Activated gamma-delta T cell treated with anti-CD3 and anti-CD28 coated beads, Interleukin-2, amount 50 U/mL, for 16 hours (primary cell): Measurements from ENCODE around the gene TRIM56.
"Not testable (repeated sequence)": the region's sequence is repeated elsewhere in the genome, so short reads cannot be mapped to it uniquely, and the experiment has no call there.

Source experiments
- DNase-seq: peaks from one replicate; pipeline ENCODE4 v3.0.0-alpha.2; 2020; ENCODE audit warnings: low read depth

TRIM56 gene

DNA sequence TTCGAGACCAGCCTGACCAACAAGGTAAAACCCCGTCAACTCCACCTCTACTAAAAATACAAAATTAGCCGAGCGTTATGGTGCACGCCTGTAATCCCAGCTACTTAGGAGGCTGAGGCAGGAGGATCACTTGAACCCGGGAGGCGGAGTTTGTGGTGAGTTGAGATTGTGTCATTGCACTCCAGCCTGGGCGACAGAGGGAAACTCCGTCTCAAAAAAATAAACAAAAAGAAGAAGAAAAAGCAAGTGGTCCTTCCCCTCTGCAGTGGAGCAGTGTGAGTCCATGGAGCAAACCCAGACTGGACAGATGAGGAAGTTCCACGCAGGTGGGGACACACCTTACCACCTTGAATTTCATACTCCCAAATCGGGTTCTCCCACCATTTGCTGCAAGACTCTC, 28.6 kb downstream of the TRIM56 start:
- no peak for DNase-seq

DNA sequence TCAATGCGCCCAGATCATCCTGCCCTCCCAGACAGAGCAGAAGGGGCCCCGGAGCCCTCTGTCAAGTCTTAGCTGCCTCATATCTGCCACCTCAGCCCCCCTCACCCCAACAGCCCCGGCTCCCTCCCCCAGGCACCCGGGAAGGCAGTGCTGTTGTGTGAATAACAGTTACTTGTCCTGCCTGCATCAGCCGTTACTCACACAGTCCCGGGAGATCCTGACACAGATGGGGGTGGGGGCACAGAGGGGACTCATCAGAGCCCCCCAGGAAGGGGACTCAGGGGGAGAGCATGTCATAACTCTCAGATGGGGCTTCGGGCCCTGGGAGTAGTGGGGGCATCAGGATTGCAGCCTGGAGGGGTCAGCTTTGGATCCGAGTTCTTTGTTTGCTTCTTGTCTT, 29.2 kb downstream of the TRIM56 start:
- DNase-seq: no peak

DNA sequence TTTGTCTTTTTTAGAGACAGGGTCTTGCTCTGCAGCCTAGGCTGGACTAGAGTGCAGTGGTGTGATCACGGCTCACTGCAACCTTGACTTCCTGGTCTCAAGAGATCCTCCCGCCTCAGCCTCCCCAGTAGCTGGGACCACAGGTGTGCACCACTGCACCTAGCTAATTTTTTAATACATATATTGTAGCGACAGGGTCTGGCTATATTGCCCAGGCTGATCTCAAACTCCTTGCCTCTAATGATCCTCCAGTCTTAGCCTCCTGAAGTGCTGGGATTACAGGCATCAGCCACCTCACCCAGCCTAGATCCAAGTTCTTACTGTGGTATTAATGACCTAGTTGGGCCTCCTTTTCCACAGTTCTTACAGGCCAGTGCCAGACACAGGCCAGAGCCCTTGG, 29.9 kb downstream of the TRIM56 start:
- DNase-seq: no peak

DNA sequence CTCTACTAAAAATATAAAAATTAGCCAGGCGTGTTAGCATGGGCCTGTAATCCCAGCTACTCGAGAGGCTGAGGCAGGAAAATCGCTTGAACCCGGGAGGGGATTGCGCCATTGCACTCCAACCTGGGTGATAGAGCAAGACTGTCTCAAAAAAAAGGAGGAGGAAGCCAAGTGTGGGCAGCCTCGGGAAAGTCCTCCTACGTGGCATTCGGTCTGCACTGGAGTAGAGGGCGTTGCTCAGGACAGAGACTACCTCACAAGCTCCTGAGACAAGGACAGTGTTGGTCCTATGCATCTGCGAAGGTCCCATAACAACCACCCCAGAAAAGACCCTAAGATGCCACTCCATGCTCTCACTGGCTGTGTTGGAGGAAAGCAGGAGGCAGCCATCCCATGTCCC, 31.6 kb downstream of the TRIM56 start:
- DNase-seq: no peak

DNA sequence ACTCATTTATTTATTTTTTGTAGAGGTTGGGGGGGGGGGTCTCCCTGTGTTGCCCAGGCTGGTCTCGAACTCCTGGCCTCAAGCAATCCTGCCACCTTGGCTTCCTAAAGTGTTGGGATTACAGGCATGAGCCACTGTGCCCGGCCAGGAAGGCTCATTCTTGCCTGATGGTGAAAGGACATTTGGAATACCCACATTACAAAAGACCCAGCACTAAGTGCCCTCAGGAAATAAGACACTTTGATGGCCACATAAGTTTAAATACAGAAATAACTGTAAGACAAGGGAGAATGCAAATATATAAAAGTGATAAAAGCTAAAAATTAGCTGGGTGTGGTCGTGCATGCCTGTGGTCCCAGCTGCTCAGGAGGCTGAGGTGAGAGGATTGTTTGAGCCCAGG, 33.6 kb downstream of the TRIM56 start:
- no peak for DNase-seq

DNA sequence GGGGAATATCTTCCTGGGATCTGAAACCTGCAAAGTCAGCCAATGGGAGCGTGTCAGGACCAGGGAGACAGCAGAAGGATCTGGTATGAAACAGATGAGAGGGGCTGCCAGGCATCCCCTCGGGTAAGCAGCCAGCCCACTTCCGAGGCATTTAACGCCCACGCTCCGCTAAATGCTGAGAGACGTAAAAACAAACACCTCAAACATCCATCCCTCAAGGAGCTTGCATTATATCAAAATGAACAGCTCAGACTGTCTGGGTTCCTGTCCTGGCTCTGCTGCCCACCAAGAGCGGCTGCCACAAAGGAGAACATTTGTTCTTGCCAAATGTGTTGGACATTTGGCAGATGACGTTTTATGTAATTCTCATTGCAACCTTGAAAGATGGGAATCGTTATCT, 34.6 kb downstream of the TRIM56 start:
- DNase-seq: no peak

DNA sequence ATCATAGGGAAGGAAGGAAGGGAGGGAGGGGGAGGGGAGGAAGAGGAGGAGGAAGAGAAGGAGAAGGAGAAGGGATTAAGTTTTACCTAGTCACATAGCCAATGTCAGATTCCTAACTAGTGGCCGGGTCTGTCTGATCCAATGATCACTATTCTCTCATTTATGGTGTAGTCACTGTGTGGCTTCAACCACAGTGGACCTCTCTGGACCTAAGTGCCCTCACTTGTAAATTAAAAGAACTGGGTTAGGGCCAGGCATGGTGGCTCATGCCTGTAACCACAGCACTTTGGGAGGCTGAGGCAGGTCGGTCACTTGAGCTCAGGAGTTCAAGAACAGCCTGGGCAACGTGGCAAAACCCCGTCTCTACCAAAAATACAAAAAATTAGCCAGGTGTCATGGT, 35.0 kb downstream of the TRIM56 start:
- DNase-seq: no peak

DNA sequence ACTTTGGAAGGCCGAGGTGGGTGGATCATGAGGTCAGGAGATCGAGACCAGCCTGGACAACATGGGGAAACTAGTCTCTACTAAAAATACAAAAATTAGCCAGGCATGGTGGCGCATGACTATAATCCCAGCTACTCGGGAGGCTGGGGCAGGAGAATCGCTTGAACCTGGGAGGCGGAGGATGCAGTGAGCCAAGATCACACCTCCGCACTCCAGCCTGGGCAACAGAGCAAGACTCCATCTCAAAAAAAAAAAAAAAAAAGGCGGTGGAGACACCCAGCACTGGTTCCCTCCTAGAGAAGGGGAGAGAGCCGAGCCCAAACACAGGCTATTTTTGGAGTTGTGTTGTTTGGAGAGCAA, 36.3 kb downstream of the TRIM56 start:
- not testable (repeated sequence) for DNase-seq

DNA sequence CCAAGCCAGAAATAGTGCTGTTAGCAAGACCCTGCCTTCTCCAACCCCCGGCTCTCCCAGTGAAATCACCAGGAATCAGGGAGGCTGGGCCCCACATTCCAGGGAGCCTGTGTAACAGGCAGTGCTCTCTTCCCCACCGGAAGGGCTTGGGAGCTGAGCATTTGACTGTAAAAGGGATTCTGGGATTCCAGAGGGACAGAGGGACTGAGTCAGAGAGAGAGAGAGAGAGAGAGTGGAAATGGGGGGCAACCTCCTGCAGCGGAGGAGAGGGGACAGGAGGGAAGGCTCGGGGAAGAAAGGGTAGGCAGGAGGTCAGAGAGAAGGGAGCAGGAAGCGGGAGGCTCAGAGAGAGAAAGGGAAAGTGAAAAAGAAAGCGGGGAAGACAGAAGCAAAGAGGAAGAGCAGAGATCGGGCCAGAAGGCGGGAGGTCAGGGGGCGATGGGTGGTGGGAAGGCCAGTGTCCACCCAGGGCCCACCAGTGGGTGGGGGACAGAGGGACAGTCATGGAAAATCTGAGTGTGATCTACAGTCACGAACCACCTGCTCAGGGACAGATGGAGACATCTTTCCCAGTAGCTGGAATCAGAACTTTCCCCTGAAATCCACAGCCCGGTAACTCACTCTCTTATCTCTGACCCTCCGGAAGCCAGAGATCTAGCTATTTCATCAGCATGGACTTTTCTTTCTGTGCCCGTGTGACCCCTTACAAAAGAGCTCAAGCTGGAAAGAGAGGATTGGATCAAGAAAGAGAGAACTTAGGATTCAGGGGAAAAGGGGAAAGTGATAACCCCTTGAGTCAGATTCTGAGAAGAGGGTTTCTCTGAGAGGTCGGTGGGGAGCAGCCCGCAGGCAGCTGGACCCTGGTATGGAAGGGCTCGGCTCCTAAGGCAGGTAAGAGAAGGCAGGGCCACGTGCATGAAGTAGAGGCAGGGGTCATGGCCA, 37.0 kb downstream of the TRIM56 start:
- DNase-seq: no peak

DNA sequence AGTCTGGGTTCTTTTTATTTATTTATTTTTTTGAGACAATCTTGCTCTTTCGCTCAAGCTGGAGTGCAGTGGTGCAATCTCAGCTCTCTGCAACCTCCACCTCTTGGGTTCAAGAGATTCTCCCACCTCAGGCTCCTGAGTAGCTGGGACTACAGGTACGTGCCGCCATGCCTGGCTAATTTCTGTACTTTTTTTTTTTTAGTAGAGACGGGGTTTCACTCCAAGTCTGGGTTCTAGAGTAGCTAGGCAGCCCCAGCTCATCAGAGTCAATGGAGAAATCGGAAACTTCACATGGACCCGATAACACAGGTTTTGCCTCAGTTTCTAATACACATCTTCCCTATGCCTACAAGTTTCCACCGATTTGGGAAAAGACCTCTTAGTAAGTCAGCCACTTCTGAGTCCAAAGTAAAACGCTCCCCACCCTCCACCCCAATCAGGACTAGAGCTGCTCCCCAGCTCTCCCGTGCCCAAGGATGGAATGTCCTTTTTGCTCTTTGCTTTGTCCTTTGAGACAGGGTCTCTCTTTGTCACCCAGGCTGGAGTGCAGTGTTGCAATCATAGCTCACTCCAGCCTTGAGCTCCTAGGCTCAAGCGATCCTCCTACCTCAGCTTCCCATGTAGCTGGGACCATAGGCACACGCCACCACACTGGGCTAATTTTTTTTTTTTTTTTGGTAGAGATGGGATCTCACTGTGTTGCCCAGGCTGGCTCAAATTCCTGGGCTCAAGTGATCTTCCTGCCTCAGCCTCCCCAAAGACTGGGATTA, 37.8 kb downstream of the TRIM56 start:
- DNase-seq: no peak

DNA sequence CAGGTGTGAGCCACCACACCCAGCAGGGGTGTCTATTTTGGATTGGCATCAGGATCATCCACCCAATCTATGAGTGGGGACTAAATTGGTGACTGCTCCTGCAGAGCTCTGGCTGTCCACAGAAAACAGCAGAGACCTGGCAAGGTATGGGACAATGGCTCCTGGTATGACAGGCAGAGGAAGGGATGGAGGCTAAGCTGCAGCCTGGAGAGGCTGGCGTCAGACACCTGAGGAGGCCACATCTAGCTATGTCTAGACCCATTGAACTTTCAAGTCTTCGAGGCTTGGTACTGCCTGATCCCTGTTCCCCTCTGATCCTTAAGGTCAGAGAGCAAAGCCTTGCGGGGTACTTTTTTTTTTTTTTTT, 38.4 kb downstream of the TRIM56 start:
- DNase-seq: no peak

DNA sequence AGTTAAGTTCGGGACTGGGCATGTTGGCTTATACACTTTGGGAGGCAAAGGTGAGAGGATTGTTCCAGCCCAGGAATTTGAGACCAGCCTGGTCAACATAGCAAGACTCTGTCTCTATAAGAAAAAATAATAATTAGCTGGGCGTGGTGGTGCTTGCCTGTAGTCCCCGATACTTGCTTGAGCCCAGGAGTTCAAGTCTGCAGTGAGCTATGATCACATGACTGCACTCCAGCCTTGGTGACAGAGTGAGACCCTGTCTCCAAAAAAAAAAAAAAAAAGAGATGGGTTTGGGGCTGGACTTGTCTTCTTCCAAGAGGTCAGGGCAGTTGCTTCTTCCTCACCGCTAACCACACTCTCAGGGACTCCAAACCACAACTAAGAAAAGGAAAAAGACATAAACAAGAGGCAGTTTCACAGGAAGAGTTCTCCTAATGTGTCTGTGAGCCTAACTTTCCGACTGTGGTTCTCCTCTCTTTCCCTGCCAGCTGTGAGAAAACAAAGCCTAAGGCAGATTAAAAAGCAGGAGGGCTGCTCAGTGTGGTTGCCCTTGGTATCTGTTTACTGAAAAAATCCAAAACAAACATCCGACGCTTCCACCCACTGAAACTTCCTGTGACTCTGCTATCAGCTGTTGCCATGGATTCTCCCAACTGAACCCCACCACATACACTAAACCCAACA, 39.2 kb downstream of the TRIM56 start:
- DNase-seq: no peak

DNA sequence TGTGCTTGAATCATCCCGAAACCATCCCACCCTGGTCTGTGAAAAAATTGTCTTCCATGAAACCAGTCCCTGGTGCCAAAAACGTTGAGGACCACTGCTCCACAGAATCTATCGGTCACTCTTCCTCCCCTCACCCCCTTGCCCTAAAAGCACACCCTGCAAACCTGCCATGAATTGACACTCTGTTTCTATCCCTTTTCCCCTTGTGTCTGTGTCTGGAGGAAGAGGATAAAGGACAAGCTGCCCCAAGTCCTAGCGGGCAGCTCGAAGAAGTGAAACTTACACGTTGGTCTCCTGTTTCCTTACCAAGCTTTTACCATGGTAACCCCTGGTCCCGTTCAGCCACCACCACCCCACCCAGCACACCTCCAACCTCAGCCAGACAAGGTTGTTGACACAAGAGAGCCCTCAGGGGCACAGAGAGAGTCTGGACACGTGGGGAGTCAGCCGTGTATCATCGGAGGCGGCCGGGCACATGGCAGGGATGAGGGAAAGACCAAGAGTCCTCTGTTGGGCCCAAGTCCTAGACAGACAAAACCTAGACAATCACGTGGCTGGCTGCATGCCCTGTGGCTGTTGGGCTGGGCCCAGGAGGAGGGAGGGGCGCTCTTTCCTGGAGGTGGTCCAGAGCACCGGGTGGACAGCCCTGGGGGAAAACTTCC, 40.8 kb downstream of the TRIM56 start:
- DNase-seq: no peak

DNA sequence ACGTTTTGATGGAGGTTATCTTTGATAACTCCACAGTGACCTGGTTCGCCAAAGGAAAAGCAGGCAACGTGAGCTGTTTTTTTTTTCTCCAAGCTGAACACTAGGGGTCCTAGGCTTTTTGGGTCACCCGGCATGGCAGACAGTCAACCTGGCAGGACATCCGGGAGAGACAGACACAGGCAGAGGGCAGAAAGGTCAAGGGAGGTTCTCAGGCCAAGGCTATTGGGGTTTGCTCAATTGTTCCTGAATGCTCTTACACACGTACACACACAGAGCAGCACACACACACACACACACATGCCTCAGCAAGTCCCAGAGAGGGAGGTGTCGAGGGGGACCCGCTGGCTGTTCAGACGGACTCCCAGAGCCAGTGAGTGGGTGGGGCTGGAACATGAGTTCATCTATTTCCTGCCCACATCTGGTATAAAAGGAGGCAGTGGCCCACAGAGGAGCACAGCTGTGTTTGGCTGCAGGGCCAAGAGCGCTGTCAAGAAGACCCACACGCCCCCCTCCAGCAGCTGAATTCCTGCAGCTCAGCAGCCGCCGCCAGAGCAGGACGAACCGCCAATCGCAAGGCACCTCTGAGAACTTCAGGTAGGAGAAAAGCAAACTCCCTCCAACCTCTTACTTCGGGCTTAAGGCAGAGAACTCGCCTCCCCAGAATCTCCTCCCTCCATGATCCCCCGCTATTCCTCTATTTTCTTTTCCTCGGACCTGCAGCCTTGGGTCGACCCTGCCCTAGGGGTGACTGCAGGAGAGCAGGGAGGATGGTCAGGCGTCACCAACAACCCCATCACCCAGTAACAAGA, 41.6 kb downstream of the TRIM56 start, which contains the start of gene SERPINE1:
Gene SERPINE1 (plus strand): TSS at position 454 of the 809 bp plus-strand sequence. CDS start 1,290 bp downstream, outside the sequence.
- peak; percentile 39 for DNase-seq

DNA sequence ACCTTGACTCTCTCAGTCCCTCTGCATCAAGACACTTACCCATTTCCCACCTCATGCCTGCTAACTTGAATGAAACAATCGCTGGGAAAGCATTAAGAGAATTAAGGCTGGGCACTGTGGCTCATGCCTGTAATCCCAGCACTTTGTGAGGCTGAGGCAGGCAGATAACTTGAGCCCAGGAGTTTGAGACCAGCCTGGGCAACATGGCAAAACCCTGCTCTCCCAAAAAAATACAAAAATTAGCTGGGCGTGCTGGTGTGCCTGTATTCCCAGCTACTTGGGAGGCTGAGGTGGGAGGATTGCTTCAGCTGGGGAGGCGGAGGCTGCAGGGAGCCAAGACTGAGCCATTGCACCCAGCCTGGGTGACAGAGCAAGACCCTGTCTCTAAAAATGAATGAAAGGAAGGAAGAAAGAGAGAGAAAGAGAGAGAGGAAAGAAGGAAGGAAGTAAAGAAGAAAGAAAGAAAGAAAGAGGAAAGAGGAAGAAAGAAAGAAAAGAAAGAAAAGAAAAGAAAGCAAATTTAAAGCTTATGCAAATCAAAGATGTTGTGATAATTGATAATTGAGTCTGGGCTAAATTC, 42.3 kb downstream of the TRIM56 start:
- no peak for DNase-seq

DNA sequence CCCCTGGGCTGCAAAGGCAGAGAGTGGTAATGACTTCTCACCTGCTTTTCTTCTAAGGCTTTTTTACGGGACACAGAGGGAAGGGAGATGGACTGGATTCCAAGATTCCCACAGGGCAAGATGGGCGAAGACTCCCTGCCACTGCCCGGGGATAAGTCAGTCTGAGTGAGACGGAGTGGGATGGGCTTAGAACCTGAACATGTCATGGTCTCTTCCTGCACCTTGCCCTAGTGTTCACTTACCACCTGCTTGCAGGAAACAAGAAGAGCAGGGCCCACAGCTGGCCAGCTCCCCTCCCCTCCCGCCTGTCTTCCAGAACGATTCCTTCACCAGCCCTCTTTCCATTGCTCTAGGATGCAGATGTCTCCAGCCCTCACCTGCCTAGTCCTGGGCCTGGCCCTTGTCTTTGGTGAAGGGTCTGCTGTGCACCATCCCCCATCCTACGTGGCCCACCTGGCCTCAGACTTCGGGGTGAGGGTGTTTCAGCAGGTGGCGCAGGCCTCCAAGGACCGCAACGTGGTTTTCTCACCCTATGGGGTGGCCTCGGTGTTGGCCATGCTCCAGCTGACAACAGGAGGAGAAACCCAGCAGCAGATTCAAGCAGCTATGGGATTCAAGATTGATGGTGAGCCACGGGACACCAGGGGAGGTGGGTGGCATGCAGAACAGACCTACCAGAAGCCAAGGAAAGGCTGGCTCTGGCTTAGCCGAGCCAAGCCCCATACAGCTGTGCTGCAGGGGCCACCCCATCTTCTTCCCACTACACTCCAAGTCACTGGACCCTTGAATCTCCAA, 43.0 kb downstream of the TRIM56 start:
- no peak for DNase-seq

DNA sequence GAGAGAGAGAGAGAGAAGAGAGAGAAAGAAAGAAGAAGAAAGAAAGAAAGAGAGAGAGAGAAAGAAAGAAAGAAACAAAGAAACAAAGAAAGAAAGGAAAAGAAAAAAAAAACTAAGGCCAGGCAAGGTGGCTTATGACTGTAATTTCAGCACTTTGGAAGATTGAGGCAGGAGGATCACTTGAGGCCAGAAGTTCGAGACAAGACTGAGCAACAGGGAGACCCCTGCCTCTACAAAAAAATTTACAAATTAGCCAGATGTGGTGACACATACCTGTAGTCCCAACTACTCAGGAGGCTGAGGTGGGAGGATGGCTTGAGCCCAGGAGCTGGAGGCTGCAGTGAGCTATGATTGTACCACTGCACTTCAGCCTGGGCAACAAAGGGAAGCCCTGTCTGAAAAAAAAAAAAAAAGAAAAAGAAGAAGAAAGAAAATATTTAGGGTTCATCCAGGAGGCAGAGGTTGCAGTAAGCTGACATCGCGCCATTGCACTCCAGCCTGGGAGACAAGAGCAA, 44.4 kb downstream of the TRIM56 start:
- DNase-seq: no peak

DNA sequence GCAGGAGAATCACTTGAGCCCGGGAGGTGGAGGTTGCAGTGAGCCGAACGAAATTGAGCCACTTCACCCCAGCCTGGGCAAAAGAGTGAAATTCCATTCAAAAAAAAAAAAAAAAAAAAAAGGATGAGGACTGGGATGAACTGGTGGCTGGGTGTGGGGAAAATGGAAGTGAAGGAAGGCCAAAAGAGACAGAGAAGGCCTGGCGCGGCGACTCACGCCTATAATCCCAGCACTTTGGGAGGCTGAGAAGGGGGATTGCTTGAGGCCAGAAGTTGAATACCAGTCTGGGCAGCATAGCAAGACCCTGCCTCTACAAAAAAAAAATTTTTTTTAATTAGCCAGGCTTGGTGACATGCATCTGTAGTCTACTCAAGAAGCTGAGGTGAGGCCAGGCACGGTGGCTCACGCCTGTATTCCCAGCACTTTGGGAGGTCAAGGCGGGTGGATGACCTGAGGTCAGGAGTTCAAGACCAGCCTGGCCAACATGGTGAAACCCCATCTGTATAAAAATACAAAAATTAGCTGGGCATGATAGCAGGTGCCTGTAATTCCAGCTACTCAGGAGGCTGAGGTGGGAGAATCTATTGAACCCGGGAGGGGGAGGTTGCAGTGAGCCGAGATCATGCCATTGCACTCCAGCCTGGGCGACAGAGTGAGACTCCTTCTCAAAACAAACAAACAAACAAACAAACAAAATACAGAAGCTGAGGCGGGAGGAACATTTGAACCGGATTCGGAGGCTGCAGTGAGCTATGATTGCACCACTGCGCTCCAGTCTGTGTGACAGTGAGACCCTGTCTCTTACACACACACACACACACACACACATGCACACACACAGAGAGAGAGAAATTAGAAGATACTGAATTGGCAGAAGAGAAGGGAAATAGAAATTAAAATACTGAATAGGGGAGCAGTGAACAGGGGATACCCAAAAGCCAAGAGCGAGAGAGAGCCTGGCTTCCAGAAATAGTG, 47.6 kb downstream of the TRIM56 start:
- DNase-seq: not testable (repeated sequence)
